Adrenal gland (tissue), 5 donors: Measurements from ENCODE around the gene RPRML.

Experiments
- POLR2A ChIP-seq, 2 donors: fragments of 450-650 bp; IDR thresholded peaks; one replicate each; pipeline ENCODE4 v1.6.1; 2017; ENCODE audit warnings: antibody characterized with exemption in 2 of 2, mild to moderate bottlenecking in 2 of 2, moderate library complexity in 1 of 2
- TF ChIP-seq, protein P1 (sequence below), 6 experiments: fragments of 450-650 bp in 4 of 6; fragments of 200-600 bp in 2 of 6; sonication (generic) in 1 of 6; IDR thresholded peaks; 1 replicate in 5 of 6; 2 replicates in 1 of 6; pipeline versions ENCODE4 v1.5.1 to v1.8.0; 2016 to 2021; ENCODE audit warnings: antibody characterized with exemption in 6 of 6, mild to moderate bottlenecking in 2 of 6, moderate library complexity in 1 of 6
- donor health status: DM: no; HTN: no; CAD: no.

DNA sequence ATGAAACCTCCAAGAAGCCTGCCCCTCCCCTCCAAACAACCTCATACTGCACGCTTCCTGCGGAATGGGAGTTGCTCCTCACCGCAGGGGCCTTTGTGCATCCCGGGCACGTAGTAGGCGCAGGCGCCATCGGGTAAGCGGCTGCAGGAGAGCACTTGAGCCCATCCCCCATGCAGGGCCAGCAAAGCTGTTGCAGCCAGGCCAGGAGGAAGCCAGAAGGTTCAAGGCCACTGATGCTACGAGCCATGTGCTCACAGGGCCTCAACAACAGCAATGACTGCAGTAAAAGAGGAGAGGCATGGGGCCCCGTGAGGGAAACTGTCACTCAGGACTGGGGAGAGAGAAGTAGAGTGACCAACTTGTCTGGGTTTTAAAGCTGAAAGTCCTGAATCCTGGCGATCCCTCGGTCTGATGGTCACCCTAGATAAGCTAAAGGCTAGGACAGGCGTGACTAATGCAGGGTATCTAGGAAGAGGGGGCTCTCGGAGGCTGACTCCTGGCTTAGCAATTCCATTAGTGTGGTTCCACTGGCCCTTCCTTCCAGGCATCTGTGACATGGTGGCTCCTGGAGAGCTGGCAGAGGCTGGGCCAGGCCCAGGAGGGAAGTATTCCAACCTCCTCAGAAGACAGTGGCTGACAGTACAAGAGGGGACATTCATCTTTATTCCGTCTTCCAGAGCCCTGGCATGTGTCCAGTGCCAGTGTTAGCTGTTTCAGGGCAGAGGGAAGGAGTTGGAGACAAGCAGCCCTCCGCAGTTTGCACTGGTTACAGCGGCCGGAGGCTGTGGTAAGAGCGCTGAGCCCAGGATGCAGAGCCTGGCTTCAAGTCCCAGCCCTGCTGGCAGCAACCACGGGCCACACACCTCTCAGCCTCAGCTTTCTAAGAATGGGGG, 35.3 kb downstream of the RPRML start:
- TF ChIP-seq, protein P1, sequence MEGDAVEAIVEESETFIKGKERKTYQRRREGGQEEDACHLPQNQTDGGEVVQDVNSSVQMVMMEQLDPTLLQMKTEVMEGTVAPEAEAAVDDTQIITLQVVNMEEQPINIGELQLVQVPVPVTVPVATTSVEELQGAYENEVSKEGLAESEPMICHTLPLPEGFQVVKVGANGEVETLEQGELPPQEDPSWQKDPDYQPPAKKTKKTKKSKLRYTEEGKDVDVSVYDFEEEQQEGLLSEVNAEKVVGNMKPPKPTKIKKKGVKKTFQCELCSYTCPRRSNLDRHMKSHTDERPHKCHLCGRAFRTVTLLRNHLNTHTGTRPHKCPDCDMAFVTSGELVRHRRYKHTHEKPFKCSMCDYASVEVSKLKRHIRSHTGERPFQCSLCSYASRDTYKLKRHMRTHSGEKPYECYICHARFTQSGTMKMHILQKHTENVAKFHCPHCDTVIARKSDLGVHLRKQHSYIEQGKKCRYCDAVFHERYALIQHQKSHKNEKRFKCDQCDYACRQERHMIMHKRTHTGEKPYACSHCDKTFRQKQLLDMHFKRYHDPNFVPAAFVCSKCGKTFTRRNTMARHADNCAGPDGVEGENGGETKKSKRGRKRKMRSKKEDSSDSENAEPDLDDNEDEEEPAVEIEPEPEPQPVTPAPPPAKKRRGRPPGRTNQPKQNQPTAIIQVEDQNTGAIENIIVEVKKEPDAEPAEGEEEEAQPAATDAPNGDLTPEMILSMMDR (IDR thresholded peaks at IDR 0.05), result no peak
- no peak for TF ChIP-seq POLR2A (IDR thresholded peaks at IDR 0.05)
